DND-41 (cell line): ENCODE measurements around the gene LAMC3.

ENCODE experiments used
- CTCF ChIP-seq: IDR thresholded peaks from 2 replicates; pipeline ENCODE4 v1.5.1; 2012; ENCODE audit warnings: borderline replicate concordance, low read length, moderate library complexity, mild to moderate bottlenecking; ENCODE audit not compliant: poor library complexity, severe bottlenecking; ENCODE audit errors: extremely low read depth
- EZH2 ChIP-seq: IDR thresholded peaks from 3 replicates; pipeline ENCODE4 v1.6.1; 2012; ENCODE audit warnings: borderline replicate concordance, low read depth, mild to moderate bottlenecking, moderate library complexity, low read length, inconsistent platforms; ENCODE audit not compliant: severe bottlenecking

- no peak for TF ChIP-seq CTCF
- no peak for TF ChIP-seq EZH2
Measured at GRCh38 chr9:131046093-131046380, 37.1 kb downstream of the LAMC3 start.
